ENCODE results near the gene IL4I1.
A peak's percentile ranks its signal among the peaks of the same experiment; 100 is the strongest.

Gene IL4I1

DNA sequence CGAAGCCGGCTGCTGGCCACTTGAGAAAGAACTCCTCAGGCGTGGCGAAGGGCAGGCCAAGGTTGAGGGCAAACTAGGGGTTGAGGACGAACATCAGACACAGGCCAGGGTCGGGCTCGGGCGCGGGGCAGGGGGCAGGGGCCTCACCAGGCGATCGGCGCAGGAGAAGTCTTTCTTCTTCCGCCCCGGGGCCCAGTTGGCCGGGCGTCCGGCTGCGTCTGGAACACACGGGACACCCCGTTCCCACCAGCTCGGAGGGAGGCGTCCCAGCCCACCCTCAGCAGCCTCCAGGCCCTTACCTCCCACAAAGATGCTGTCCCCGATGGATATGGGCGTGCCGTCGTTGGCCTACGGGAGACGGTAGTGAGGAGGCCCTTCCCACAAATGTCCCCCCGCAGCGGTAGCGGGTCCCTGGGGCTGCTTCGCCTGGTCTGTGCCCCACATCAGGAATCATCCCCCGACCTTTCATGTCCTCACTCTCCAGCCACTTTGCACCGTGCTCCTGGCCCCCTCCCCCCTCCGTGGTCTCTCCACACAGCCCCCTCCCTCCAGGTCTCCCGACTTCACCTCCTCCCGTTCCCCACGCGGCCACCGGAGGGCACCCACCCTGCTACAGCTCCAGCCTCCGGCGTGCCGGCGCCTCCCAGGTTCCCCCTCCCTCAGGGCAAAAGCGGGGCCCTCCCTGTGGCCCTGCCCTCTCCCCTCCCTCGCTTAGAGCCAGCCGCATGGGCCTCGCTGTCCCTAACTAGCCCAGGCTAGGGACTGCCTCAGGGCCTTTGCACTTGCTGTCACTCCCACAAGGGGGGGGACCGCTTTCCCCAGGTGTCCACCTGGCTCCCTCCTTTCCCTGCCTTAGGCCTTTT lies 34.1 kb downstream of the IL4I1 start:
- peak; percentile 60 for DNase-seq

DNA sequence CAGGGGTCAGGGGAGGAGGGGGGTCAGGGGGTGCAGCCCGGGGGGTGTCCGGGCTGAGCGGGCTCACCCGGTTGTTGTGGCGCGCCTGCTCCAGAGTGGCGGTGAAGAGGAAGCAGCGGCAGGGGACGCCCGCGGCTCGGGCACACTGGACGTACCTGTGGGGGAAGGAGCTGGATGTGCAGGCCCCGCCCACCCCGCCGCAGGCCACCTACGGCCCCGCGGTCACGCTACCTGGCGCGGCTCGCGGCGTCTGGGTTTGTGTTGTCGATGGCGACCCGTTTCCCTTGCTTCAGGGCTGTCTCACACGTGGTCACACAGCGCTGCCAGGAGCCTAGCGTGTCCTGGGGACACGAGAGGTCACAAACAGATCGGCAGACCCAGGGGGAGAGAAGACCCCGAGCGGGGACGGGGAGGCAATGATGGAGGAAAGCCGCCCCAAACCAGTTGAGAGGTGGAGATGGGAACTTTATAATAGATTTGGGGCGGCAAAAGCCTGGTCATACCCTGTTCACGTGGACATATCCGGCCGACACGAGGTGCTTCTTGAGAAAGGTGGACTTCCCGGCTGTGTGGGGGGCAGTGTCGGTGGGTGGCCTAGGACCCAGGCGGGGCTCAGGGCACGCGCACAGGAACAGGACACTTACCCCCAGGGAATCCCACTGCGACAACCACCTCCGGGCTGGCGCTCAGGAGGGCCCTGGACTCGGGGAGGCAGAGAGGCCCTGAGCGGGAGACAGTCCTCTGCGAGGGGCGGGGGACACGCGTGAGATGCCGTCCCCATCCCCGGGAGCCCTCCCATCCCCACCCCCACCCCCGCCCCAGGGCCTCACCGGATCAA lies 34.9 kb downstream of the IL4I1 start:
- DNase-seq, result no peak

DNA sequence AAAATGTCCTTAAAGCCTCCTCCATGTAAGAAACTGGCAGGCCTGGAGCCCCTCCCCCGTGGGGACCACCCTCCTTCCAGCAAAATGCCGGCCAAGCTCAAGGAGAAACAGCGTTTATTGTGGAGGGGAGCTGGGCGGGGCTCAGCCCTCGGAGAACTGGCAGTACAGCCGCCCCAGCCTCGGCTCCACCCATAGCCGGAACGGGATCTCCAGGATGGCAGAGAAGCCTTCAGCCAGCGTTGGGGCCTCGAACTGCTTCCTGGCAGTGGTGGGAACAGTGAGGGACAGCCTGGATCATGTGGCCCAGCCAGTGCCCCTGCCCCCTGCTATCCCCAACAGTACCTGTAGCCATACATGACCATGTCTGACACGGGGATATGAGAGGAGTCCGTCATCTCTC lies 35.6 kb downstream of the IL4I1 start:
- DNase-seq, result no peak

DNA sequence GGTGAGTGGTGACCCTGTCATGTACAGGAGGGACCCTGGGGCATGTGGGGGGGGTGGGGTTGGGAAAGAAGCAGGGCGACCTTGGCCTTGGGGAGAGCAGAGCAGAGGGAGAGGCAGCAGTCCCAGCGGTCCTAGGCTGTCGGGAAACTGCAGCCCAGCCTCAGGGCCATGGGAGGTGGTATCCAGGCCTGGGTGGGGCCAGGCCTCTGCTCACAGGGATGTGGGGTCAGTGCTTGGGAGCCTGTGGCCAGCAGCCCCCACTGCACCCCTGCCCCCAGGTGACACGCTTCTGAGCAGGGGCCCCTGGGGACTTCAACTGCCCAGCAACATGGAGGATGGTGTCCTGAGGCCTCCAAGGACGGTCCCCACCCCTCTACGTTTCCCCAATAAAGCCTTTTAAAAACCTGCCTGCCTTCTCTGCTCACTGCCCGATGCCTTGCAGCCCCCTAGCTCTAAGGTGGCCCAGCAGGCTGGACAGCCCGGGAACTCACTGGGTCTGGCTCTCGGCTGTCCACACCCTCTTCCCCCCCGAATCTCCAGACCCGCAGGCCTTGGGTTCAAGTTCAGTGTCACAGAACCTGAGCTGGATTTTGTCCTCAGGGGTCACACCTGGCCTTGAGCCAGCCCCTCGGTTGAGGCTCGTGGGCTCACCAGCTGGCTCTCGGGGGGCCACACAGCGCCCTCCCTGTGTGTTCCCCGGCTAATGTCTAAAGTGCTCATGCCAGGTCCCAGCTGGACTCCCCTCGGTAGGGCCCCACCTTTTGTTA lies 36.2 kb downstream of the IL4I1 start:
- DNase-seq, result no peak

DNA sequence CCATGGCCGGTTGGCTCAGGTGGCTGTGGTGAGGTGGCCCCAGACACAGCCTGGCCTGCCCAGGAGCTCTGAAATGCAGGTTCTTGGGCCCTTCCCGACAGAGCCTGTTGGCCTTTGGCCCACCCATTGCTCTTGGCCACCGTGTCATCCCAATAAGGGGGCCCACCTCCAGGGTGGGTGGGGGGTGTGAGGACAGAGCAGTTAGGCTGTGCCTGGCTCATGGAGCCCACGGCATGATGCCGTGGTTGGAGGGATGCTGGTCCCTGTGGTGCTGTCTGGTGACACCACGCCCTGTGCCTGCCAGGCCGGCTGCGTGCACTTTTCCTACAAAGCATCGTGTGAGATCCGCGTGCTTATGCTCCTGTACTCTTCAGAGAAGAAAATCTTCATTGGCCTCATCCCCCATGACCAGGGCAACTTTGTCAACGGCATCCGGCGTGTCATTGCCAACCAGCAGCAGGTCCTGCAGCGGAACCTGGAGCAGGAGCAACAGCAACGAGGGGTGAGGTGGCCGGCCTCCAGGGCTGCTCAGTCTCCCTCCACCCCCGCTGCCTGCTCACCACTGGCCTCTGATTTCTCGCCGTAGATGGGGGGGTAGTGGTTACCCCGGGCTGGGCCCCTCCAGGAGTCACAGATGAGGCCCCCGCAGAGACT lies 36.9 kb downstream of the IL4I1 start:
- no peak for DNase-seq

DNA sequence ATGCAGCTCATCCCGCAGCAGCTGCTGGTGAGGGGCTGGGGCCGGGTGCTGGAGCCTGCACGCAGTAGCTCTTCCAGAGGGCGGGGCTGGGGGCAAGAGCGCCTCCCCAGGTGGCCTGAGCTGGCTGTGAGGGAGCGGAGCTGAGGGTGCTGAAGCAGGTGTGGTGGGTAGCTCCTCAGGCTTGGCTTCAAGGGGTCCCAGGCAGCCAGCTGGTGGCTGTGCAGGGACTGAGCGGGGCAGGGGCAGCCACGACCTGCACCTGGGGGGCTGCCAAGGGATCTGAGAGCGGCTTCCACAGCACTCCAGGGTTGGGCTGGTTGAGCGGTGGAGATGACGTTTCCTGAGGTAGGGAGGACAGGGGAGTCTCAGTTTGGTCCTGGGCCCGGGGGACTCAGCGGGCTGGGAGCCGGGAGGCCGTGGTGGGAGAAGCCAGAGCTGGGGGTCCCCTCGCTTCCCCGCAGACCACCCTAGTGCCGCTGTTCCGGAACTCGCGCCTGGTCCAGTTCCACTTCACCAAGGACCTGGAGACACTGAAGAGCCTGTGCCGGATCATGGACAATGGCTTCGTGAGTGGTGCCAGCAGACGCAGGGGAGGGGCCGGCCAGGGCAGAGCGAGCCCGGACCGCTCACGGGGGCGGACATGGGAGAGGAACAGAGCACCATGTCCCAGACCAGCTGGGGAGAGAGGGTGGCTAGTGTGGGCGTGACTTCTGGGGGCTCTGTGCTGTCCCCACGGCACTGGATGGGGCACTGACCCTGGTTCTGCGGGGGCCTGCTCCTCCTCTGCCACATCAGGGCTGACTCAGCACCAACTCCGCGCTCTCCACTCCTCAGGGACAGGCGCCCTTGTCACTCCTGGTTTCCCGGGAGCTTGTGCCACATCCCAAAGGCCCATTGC lies 38.4 kb downstream of the IL4I1 start:
- no peak for DNase-seq

DNA sequence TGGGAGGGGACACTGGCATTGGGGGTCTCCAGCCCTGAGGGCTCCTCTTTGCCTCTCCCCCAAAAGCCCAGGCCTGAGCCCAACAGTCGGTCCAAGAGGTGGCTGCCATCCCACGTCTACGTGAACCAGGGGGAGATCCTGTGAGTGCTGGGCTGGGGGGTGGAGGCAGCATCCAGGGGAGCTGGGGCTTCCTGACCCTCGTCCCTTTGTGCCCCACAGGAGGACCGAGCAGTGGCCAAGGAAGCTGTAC lies 38.9 kb downstream of the IL4I1 start:
- DNase-seq, result no peak

DNA sequence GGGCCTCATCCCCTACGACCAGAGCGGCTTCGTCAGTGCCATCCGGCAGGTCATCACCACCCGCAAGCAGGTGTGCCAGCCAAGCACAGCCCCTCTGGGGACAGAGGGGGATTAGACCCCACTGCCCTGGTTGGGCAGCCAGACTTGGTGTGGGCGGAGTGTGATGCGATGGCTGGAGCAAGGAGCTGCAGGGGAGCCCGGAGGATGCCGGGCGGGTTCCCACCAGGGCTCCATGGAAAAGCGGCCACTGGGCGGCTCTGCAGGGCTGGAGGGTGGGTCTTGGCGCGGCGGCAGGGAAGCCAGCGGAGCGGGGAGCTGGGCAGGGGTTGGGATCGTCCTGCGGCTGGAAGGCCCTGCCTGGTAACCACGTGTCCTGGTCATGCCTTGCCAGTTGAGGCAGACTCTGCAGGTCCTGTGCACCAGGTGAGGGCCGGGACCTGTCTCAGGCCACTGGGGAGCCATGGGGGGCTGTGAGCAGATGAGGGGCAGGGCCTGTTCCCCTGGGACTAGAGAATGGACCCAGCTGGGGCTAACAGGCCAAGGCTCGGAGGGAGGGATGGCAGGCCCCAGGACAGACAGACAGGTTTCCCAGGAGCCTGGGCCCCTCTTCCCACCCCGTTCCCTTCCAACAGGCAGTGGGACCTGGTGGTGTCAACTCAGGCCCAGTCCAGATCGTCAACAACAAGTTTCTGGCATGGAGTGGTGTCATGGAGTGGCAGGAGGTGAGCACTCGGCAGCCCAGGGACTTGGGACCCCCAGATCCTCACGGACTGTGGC lies 39.4 kb downstream of the IL4I1 start:
- DNase-seq, result no peak

DNA sequence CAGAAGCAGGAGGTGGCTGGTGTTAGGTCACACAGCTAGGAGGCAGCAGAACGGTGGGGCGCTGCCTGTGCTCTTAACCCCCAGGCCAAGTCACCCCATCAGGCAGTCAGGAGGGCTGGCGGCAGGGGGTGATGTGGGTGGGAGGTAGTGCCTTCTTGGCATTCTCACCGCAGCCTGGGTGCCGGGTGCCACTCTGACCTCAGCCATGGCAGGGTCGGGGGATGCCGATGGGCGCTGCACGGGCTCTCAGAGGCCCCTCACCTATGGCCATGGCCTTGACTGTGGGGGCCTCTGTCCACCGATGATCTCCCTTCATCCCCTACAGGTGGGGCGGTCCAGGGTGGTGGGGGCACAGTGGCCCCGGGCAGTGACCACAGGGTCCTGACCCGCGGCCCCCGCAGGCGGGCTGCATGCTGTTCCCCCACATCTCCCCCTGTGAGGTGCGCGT lies 40.1 kb downstream of the IL4I1 start:
- DNase-seq, result no peak

DNA sequence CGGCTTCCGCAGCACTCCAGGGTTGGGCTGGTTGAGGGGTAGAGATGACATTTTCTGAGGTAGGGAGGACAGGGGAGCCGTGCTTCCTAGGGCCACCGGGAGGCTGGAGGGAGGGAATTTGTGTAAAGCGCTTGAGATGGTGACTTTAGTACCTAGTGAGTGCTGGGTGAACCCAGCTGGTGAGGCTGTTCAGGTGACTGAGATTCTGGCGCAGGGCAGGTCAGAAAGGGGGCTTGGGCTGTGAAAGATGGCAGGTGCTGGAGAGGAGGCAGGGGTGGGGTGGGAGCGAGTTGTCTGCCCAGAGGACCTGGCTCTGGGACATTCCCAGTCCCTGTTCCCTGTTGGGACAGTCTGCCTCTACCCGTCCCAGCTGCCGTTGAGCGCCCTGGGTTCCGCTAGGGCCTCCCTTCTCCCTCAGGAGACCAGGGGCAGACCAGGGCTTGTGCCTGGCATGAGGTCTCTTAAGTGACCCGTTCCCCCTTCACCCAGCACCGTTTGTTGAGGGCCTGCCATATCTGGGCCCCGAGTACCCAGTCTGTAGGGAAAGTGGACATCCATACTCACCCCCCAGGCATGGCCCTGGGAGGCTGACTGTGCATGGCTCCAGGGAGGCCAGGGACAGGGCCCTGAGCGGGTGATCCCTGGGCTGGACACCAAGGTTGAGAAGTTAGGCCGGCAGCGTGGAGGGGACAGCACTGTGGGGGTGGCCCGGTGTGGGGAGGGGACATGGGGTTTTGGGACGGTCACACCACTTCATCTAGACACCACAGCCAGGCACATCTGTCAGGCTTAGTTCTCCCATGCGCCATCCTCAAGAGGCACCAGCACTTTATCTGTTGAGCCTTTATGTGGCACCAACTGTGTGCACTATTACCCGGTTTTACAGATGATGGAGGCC lies 40.8 kb downstream of the IL4I1 start:
- no peak for DNase-seq

DNA sequence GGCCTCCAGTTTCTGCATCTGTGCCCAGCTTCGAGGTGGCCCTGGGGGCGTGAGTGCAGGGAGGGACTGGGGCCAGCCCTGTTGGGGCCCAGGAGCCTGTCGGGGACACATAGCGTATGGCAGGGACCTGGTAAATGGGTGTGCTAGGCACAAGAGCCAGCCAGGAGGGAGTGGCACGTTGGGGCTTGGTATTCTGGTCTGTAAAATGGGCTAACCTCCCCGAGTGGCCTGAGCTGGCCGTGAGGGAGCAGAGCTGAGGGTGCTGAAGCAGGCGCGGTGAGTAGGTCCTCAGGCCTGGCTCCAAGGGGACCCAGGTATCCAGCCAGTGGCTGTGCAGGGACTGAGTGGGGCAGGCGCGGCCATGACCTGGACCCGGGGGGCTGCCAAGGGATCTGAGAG lies 41.4 kb downstream of the IL4I1 start:
- DNase-seq, result no peak

DNA sequence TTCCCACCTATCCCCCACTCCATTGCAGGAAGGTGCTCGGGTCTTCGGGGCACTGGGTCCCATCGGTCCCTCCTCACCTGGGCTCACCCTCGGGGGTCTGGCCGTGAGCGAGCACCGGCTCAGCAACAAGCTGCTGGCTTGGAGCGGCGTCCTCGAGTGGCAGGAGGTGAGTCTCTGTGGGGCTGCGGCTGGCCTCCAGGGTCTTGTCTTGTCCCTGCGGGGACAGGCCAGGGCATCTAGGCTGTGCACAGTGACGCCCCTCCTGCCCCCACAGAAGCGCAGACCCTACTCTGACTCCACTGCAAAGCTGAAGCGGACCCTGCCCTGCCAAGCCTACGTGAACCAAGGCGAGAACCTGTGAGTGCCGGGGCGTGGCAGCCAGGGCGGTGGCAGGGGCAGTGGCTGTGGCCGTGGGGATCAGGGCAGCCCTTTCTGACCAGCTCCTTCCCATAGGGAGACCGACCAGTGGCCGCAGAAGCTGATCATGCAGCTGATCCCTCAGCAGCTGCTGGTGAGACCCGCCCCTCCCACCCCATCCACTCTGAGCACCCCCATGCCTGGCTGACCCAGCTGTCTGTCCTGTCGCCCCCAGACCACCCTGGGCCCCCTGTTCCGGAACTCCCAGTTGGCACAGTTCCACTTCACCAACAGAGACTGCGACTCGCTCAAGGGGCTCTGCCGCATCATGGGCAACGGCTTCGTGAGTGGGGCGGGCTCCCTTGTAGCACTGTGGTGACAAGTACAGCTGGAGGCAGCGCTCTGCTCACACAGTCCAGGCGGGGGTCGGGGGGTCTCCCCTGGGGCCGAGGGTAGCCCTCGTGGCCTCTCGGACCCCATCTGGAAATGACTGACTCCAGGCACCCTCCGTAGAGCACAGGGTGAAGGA lies 42.1 kb downstream of the IL4I1 start:
- no peak for DNase-seq

DNA sequence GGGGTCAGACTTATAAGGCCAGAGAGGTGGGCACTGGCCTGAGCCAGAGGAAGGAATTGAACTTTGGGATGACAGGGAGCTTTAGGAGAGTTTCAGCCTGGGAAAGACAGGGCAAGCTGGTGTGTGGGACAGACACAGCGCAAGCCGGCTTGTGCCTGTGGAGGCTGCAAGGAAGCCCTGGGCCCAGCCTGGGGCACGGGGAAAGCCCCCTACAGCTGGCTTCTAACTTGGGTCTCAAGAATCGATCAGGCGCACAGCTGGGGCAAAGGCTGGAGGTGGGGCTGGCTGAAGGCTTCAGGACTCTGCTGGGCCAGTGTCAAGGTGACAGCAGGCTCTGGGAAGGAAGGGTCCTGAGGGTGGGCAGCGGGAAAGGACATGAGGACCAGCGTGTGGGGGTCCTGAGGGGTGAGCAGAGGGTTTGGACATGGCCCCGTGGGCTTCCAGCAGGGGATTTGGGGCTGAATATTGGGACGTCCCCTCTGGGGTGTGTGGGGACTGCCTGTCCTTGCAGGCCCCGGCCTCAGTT lies 42.8 kb downstream of the IL4I1 start:
- DNase-seq, result no peak

DNA sequence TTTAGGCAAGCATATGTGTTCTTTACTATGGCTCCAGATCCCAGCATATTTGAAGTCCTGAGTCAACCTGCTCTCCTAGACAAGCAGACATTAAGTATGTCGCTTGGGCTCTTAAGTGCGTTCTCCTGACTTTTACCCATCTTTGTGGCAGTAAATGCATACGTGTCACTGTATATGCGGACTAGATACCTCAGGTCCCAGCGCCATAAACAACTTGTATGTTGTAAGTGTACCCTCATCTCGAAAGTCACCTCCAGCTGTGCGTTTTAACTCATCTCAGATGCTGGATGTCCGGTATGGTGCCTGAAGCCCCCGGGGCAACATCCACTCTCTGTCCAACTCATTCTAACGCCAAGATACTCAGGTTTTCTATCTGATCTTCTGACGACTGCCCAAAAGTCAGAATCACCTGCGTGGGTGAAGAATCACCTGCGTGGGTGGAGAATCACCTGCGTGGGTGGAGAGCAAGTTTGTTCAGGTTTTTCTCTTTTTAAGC lies 44.0 kb downstream of the IL4I1 start:
- no peak for DNase-seq

DNA sequence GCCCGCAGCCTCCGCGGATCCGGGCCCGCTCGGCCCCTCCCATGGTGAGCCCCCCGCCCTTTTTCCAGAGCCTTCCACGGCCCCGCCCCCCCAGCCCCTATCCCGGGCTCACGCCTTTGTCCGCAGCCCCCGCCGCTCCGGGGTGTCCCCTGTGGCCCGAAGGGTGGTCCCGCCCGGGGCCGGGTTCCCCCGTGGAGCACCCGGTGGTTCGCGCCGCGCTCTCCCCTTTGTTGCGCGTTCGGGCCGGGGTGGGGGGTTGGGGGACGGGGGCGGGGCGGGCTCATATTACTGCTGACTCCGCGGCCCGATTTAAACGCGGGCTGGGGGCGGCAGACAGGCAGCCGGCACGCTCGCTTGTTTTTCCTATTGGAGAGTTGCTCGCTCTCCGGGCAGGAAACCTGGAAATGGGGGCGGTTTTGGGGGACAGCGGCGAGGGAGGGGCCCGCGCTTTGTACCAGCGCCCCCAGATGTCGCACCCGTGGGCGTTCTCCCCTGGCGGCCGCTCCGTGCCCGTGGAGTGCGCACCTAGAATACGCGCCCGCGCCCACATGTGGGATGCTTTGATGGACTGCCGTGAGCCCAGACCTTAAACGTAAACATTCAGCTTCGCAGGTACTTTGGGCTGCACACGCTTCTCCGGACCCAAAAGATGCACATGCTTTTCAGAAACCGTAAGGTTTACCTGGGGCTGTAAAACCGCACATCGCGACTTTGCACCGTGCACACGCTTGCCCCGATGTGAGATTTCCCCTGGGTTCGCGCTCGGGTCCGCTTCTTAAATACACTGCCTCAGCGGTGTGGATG lies 45.0 kb downstream of the IL4I1 start:
- no peak for DNase-seq

DNA sequence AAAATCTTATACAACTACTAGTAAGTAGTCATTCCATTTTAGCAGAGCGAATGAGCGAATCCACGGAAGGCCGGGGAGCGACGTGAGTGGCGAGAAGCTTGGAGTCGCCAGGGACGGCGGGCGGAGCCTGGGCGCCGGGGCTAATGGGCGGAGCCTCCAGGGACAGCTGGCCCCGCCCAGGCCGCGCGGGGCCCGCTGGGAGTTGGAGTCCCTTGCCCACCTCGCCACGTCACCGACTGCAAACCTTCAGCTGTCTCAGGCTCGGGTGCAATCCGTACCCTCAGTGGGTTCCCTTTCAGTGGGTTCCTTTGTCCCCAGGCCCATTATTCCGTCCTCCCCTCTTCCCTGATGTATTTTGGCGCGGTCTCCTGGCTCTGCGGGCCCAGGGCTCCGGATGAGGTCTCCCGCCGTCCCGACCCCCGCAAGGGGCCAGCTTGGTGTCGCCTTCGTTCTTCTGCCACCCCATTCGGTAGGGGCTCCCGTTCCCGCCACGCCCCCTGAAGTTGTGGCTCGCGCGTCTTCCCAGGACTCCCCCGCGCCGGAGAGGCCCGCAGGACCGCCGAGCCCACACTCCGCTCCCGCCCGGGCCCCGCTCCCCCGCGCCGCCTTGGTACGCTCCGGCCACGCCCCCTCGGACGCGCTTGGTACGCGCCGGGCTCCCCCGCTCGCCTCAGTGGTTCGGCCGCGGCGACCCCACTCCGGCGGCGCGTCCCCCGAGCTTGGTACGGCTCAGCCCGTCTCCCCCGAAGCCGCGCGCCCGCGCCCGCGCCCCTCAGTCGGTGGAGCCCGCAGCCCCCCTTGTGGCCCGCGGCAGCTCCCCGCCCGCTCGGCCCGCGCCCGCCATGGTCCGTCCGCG lies 46.0 kb downstream of the IL4I1 start, which contains the start of gene PTOV1:
Gene PTOV1, plus strand, starts transcription at position 673 of the 856 bp plus-strand sequence.
- peak; percentile 96 for DNase-seq

DNA sequence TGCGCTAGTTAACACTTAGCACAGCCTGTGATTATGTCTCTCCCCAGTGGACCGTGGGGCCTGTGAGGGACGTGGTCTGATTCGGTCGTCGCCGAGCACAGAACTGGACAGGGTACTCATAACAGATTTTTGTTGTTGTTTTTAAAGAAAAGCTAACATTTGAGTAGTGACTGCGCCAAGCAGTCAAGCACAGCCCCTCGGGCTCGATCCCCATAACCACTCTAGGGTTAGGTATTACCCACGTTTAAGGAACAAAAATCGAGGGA lies 46.5 kb downstream of the IL4I1 start:
- DNase-seq, result no peak

Measured in hematopoietic multipotent progenitor cell treated with erythropoietin and hydrocortisone succinate and interleukin-3 and kit ligand, for 4 days (in vitro differentiated cells).